22Rv1 (cell line): ENCODE measurements around the gene HEBP1.

Source experiments
- H3K27ac ChIP-seq: fragments of 450-650 bp; 2 replicates; pipeline ENCODE4 v1.5.1; 2017
- ZFX ChIP-seq: fragments of 450-650 bp; IDR thresholded peaks from 2 replicates; pipeline ENCODE4 v1.6.1; 2017; ENCODE audit warnings: antibody characterized with exemption, borderline replicate concordance
- TF ChIP-seq, protein P1 (sequence below): fragments of 450-650 bp; IDR thresholded peaks from 2 replicates; pipeline ENCODE4 v1.5.1; 2017; ENCODE audit warnings: mild to moderate bottlenecking

Gene HEBP1, protein sequence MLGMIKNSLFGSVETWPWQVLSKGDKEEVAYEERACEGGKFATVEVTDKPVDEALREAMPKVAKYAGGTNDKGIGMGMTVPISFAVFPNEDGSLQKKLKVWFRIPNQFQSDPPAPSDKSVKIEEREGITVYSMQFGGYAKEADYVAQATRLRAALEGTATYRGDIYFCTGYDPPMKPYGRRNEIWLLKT

GRCh38 chr12:12999959-13000615 lies at the start of gene HEBP1:
TSS of gene HEBP1 (minus strand) at chr12:13000265. CDS start at chr12:13000114, 151 bp downstream.
- TF ChIP-seq, protein P1, sequence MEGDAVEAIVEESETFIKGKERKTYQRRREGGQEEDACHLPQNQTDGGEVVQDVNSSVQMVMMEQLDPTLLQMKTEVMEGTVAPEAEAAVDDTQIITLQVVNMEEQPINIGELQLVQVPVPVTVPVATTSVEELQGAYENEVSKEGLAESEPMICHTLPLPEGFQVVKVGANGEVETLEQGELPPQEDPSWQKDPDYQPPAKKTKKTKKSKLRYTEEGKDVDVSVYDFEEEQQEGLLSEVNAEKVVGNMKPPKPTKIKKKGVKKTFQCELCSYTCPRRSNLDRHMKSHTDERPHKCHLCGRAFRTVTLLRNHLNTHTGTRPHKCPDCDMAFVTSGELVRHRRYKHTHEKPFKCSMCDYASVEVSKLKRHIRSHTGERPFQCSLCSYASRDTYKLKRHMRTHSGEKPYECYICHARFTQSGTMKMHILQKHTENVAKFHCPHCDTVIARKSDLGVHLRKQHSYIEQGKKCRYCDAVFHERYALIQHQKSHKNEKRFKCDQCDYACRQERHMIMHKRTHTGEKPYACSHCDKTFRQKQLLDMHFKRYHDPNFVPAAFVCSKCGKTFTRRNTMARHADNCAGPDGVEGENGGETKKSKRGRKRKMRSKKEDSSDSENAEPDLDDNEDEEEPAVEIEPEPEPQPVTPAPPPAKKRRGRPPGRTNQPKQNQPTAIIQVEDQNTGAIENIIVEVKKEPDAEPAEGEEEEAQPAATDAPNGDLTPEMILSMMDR: peak; percentile 33; the same call in 1 of the 2 replicates
- TF ChIP-seq ZFX: no peak
- H3K27ac ChIP-seq: peak within 1 kb of the TSS; percentile 92

DNA sequence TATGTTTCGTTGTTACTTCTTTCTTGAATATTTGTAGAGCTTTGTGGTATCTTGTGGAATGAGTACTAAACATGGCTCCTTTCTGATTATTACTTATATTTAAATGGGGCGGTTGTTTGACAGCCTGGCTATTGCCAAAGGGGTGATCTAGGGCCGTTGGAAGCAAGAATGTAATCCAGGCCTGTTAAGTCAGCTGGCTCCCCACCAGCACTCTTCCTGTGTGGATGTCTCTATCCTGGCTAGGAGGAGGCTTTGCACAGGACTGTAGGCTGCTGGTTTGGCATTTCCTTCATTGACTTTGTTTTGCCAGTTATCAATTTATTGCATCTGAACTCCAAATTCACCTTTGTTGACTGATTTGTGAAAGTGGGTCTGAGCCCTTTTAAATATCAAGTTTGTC lies 49.8 kb upstream of the HEBP1 start:
- H3K27ac ChIP-seq: peak overlapping the region; percentile 33

GRCh38 chr12:13046964-13047363 lies 46.9 kb upstream of the HEBP1 start:
- TF ChIP-seq, protein P1: no peak
- TF ChIP-seq ZFX: no peak
- peak overlapping the region; percentile 88 for H3K27ac ChIP-seq

More for the DNA sequence above, 49.8 kb upstream of the HEBP1 start:
- TF ChIP-seq ZFX: no peak
- TF ChIP-seq, protein P1: no peak

- H3K27ac ChIP-seq: peak overlapping the region; percentile 88
- TF ChIP-seq ZFX: no peak
- TF ChIP-seq, protein P1: no peak
These were observed 45.8 kb upstream of the HEBP1 start for GRCh38 chr12:13045816-13046215.

GRCh38 chr12:13044906-13045299 lies 44.8 kb upstream of the HEBP1 start:
- TF ChIP-seq ZFX: no peak
- TF ChIP-seq, protein P1: no peak
- H3K27ac ChIP-seq: peak overlapping the region; percentile 88

GRCh38 chr12:13044002-13044905 lies 44.2 kb upstream of the HEBP1 start, which contains the start of gene FAM234B:
TSS of gene FAM234B (plus strand) at chr12:13044381. CDS start at chr12:13044404, 23 bp downstream.
- peak within 1 kb of the TSS; percentile 88 for H3K27ac ChIP-seq
- no peak for TF ChIP-seq ZFX
- TF ChIP-seq, protein P1: peak; percentile 50
